Stimulated activated CD4-positive, alpha-beta T cell treated with anti-CD3 and anti-CD28 coated beads, Interleukin-4, amount 100 ng/mL, for 4 hours (primary cell): Measurements from ENCODE around the gene RIMBP3C.
"Not testable (repeated sequence)": the region's sequence is repeated elsewhere in the genome, so short reads cannot be mapped to it uniquely, and the experiment has no call there.

ENCODE experiments used
- DNase-seq, 2 experiments: peaks; one replicate each; pipeline ENCODE4 v3.0.0-alpha.2; 2020

The RIMBP3C gene

GRCh38 chr22:21573750-21574494, 22.7 kb upstream of the RIMBP3C start:
- no peak for DNase-seq

- DNase-seq, result no peak
These were observed 22.1 kb upstream of the RIMBP3C start for GRCh38 chr22:21573293-21573734.

DNA sequence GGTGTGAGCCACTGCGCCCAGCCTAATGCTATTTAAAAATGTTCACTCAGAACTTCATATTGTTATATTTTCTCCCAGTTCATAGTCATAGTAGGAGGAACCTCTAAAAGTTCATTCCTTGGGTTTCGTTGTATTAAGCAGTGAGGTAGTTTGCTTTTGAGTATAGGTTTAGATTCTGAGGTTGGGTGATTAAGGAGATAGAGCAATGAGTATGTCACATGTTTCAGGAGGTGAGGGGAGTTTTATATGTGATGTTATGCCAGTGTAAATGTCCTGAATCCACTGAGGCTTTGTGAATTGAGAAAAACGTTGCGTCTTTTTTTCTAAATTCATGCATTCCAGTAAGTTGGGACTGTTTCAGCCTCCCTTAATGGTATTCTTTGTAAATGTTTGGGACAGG, 20.4 kb upstream of the RIMBP3C start:
- DNase-seq, result no peak

DNA sequence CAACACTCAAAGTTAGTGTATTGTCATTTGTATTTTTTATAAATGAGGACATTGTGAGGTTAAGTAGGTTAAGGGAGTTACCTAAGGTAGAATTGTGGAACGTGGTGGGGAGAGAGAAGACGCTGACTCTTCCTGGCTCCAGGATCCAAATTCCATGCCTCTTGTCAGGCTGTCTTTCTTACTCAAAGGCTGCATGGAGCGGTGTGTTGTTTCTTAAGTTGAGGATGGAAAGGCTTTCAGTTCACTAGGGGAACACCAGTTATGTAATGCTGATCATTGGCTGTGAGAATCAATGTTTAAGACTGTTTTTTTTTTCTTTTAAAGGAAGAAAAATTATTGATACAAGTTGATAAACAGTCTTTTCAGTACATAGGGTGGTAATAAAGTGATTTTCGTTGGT, 19.1 kb upstream of the RIMBP3C start:
- DNase-seq, result no peak

DNA sequence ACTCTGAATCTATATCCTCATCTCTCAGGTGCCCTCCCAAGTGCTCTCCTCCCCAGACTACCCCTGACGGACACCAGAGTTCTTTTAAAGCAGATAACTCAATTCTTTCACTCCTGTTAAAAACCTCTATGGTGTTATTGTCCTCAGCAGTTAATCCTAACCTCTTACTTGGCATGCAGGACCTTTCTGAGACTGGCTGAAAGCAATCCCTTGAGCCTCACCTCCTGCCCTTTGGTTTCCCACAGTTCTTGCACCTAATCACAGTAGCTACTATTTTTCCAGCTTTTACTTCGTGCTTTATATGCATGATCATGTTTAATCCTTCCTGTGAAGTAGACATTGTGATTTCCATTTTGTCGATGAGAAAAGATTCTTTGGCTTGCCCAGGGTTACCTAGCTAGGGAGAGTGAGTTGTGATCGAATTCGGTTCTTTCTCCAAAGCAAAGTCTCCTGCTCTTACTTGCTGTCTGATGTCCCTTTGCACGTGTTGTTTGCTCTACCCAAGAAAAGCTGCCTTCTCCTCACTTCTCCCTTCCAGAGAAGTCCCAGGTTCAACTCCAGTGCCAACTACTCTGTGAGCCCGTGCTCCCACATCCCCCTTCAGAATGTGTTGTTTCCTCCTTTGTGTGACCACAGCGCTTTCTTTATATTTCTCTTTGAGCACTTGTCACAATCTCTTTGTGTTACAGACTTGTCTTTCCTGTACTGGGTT, 18.4 kb upstream of the RIMBP3C start:
- DNase-seq, result no peak

DNA sequence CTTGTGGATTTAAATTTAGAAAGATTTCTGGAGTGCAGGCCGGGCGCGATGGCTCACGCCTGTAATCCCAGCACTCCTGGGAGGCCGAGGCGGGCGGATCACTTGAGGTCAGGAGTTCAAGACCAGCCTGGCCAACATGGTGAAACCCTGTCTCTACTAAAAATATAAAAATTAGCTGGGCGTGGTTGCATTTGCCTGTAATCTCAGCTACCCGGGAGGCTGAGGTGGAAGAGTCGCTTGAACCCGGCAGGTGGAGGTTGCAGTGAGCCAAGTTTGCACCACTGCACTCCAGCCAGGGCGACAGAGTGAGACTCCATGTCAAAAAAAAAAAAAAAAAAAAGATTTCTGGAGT, 17.8 kb upstream of the RIMBP3C start:
- DNase-seq, result not testable (repeated sequence)

DNA sequence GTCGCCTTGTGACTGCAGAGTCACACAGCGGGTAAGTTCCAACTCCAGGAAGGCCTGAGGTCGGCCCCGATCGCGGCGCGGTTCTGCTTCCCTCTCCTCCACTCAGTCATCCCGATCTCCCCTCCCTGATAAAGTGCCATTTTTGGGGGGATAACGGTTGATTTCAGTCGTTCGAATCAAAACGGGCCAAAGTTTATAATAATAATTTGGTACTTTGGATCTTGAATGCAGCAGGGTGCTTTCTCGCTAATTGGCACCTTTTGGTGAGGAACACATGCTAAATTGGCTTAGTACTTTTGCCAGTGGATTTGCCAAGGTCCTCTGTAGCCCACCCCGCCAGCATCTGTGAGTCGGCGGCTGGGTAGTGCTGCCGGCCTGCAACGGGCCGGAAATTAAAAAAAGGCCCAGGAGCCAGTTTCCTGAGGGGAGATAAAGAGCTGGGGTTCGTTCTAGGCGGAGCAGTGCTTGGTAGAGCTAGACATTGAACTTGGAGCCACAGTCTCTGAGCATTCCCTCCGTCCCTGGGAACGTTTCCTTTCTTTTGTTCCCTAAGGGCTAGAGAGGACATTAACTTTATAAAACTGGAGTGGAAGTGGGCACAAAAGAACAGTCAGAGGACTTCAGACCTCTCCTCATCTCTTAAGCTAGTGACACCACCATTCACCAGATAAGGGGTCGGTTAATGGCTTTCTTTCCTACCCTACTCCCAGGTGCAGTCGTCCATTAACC, 17.2 kb upstream of the RIMBP3C start:
- DNase-seq, result no peak

DNA sequence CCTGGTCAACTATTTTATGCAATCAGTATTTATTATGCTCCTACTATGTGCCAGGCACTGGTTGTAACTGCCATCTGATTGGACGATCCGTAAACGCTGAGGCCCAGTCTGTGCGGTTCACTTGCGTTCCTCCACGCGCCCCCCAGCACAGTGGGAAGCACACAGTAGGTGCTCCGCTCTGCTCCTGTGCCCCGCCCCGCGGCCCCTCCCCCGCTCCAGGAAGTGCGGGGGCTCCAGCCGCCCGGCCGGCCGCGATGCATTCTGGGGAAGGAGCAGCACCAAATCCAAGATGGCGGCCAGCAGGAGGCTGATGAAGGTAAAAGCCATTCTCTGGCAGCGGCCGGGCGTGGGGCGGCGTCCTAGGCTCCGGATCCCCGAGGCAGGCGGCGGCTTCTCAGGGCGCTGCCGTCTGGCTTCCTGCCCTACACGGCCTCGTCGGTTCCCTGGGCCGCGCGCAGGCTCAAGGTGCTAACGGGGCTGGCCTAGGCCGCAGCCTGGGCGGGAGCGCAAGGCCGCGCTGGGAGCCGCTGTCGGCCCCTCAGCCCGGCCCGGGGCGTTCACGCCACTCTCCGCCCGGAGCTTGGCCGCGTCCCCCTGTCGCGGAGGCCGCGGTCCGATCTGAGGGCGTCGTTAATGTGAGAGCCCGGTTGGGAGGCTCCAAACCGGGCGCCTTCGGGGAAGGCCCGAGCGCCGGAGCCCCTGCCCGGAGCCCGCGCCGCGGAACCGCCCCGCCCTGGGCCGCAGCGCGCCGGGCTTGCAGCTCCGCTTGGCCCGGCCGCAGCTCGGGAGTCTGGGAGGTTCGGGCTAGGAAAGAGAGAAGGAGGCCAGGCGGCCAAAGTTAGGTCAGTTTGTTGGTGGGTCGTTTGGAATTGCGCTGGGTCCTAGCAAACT, 16.4 kb upstream of the RIMBP3C start, which contains the start of gene UBE2L3:
Gene UBE2L3 (plus strand): TSS at position 259 of the 891 bp plus-strand sequence. CDS start 31 bp downstream, at position 290.
- peak; percentile 81 to 83 for DNase-seq

DNA sequence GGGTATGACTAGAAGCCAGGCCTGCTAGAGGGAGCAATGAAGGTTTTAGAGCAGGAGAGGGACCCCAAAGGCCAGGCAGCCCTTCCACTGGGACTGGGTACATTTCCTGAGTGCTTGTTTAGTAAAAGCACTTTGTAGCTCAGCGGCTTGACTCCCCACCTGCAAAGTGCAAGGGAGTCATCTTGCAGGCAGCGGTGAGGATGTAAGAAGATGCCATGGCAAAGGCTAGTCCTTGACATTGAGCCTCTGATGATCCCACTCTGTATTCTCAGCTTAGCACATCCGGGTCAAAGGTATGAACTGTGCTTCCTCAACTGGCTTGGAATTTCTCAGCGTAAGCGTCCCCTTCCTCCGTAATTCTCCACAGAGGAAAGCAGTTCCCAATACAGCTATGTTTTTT, 13.2 kb upstream of the RIMBP3C start:
- no peak for DNase-seq

DNA sequence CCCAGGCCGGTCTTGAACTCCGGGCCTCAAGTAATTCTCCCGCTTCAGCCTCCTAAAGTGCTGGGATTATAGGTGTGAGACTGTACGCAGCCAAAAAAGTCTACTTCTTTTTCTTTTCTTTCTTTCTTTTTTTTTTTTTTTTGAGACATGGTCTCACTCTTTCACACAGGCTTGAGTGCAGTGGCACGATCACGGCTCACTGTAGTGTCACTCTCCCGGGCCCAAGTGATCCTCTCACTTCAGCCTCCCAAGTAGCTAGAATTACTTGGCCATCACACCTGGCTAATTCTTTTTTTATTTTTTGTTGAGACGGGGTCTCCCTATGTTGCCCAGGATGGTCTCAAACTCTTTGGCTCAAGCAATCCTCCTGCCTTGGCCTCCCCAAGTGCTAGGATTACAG, 12.7 kb upstream of the RIMBP3C start:
- DNase-seq, result no peak

GRCh38 chr22:21560657-21561056, 9.4 kb upstream of the RIMBP3C start:
- not testable (repeated sequence) for DNase-seq

DNA sequence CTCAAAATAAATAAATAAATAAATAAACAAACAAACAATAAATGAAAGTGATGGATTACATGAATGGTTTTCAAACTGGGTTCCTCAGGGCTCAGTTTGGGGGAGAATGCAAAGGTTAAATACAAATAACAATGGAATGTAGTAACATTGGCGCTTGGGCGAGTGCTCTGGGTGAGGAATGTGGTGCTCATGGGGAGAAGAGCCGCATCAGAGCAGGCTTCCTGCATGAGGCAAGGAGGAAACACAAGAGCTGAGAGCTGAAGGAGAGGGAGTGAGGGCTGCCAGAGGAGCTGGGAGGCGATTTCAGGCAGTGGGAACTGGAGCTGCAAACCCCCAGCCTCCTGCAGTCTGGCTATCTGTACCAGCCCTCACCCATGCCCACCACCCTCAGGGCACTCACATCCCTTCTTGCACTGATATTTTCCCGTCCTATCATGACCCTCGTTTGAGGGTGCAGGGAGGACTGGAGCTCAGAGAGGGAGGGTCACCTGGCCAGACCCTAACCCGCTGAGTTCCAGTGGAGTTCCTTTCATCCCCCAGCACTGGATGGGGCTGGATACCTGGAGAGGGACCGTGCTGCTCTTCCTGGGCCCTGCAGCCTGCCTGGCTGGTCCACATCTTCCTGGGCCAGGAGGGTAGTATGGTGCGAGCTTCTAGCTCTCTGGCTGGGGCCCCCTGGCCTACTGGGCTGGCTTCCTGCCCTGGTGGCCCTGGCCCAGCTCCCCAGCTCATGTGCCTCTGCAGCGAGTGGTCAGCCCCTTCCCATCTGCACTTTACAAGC, 8.3 kb upstream of the RIMBP3C start:
- not testable (repeated sequence) for DNase-seq

- not testable (repeated sequence) for DNase-seq
These were observed 598 bp downstream of the RIMBP3C start for GRCh38 chr22:21550678-21551047.

DNA sequence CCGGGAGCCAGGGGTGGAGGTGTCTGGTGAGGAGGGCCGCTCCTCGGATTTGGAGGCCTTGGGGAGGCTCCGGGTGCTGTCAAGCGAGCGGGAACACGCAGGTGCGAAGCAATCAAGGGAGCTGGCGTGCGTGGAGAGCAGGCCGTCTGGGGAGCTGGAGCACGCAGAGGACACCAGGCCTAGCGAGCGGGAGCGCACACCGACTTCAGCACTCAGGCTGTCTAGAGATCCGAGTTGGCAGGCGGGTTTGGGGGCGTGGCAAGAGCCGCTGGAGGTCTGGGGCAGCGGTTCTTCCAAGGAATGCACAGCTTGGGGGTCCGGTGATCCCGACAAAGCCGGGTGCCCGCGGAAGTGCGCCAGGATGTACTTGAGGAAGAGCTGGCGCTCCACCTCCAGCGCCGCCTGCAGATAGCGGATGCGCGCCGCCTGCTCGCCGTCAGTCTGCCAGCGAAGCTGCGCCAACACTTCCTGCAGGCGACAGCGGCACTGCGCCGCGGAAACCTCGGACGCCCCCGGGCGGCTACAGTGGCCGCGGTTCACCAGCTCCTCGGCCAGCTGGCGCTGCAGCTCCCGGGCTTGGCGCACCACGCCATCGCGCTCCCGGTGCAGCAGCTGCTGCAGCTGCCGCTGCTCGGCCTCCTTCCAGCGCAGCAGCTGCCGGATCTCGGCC, 1.1 kb downstream of the RIMBP3C start:
- DNase-seq, result not testable (repeated sequence)

DNA sequence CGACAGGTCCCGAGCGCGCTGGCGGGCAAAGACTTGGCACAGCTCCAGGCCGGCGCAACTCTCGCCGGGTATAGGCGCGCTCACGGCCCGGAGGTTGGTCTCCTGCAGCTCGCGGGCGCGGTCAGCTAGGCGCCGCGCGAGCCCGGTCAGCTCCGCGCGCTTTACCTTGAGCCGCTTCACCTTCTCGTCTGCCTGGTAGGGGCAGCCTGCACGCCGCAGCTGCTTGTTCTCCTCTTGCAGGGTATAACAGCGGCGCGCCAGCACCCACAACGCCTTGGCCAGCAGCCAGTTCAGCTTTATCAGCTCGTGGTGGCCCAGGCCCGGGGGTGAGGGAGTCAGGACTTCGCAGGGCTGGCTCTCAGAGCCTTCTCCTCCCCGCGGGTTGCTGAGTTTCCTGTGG, 1.7 kb downstream of the RIMBP3C start:
- DNase-seq, result not testable (repeated sequence)

- not testable (repeated sequence) for DNase-seq
These were observed 6.6 kb downstream of the RIMBP3C start for GRCh38 chr22:21544432-21545322.

DNA sequence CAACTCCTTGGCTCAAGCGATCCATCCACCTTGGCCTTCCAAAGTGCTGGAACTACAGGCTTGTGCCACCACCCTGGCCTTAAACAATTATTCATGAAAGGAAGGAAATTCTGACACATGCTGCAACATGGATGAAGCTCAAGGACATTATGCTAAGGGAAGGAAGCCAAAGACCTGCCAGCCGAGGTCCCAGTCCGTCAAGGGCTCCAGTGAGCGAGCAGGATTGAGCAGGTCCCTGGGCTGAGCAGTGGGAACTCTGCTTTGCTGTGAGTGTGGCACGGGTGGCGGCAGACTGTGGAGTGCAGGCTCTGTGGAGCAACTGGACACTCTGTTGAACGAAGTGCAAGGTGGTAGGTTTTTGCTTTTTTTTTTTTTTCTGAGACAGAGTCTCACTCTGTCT, 11.4 kb downstream of the RIMBP3C start:
- not testable (repeated sequence) for DNase-seq

- DNase-seq, result not testable (repeated sequence)
These were observed 18.2 kb downstream of the RIMBP3C start for GRCh38 chr22:21532863-21533648.

DNA sequence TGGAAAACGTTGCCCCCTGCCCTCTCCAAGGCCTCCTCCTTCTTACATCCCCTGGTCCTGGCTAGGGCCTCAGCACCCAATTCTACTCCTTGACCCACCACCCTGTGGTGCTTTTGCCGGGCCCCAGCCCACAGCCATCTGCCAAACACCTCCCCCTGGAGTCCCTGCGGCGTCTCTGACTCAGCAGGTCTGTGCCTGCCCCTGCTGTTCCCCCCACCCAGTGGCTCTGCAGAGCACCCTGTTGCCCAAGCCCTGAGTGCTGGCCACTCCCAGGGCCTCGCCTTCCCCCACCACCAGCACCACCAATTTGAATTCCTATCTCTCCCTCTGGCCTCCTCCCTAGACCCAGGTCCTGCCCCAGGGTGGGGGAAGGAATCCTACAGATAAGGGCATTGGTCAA, 19.7 kb downstream of the RIMBP3C start:
- not testable (repeated sequence) for DNase-seq
